ENCODE measurements around the gene LBHD1.

The LBHD1 gene

DNA sequence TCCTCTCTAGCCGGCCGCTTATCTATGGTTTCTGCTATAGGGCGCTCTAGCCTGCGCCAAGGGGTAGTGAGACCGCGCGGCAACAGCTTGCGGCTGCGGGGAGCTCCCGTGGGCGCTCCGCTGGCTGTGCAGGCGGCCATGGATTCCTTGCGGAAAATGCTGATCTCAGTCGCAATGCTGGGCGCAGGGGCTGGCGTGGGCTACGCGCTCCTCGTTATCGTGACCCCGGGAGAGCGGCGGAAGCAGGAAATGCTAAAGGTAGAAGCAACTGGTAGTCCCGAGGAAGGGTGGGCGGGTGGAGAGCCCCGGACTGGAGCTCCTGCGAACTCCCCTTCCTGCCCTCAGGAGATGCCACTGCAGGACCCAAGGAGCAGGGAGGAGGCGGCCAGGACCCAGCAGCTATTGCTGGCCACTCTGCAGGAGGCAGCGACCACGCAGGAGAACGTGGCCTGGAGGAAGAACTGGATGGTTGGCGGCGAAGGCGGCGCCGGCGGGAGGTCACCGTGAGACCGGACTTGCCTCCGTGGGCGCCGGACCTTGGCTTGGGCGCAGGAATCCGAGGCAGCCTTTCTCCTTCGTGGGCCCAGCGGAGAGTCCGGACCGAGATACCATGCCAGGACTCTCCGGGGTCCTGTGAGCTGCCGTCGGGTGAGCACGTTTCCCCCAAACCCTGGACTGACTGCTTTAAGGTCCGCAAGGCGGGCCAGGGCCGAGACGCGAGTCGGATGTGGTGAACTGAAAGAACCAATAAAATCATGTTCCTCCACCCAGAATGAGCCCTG, at the start of gene LBHD1, which contains the start of gene UQCC3:
Gene LBHD1 (minus strand): TSS at position 660 of the 782 bp plus-strand sequence. CDS start 2,236 bp downstream, outside the sequence.
Gene UQCC3 (plus strand): TSS at position 66 of the 782 bp plus-strand sequence. CDS start 73 bp downstream, at position 139.
- peaks cover 6% of the 10 kb centered on the region for H3K4me1 ChIP-seq (ENCODE audit: control insufficient read depth, insufficient read depth, low read length)
- peak within 1 kb of the TSS; percentile 94 for H3K4me3 ChIP-seq (ENCODE audit: low read depth, low read length)
- H3K36me3 ChIP-seq (ENCODE audit: control insufficient read depth, insufficient read depth, low read length), result peaks cover 2% of the 10 kb centered on the region
- no peaks in the 10 kb centered on the region for H3K27me3 ChIP-seq (ENCODE audit: control insufficient read depth, insufficient read depth, low read length)
- no peaks in the 10 kb centered on the region for H3K9me3 ChIP-seq (ENCODE audit: control insufficient read depth, insufficient read depth, low read length)
- H3K9ac ChIP-seq (ENCODE audit: low read depth, low read length), result peak within 1 kb of the TSS; percentile 94

DNA sequence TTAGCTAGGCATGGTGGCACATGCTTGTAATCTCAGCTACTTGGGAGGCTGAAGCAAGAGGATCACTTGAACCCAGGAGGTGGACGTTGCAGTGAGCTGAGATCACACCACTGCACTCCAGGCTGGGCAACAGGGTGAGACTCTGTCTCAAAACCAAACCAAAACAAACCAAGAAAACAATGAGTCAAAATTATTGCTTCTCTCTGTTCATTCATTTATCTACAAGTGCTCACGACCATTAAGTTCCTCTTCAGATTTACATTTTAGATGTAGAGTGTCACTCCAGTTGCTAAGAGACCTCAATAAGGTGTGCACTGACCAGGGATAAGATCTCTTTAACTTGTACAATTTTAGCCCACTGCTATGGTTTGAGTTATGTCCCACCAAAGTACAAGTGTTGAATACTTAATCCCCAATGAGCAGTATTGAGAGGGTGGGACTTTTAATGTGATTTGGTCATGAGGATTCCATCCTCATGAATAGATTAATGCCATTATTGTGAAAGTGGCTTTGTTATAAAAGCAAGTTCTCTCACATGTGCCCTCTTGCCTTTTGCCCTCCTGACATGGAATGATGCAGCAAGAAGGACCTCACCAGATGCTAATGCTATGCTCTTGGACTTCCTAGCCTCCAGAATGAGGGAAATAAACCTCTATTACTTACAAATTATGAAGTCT, 47.4 kb upstream of the LBHD1 start:
- no peaks in the 10 kb centered on the region for H3K27me3 ChIP-seq (ENCODE audit: control insufficient read depth, insufficient read depth, low read length)
- no peak overlapping the region for H3K9ac ChIP-seq (ENCODE audit: low read depth, low read length)
- no peaks in the 10 kb centered on the region for H3K4me1 ChIP-seq (ENCODE audit: control insufficient read depth, insufficient read depth, low read length)
- H3K9me3 ChIP-seq (ENCODE audit: control insufficient read depth, insufficient read depth, low read length), result no peaks in the 10 kb centered on the region
- no peak overlapping the region for H3K4me3 ChIP-seq (ENCODE audit: low read depth, low read length)
- H3K36me3 ChIP-seq (ENCODE audit: control insufficient read depth, insufficient read depth, low read length), result peaks cover 81% of the 10 kb centered on the region

DNA sequence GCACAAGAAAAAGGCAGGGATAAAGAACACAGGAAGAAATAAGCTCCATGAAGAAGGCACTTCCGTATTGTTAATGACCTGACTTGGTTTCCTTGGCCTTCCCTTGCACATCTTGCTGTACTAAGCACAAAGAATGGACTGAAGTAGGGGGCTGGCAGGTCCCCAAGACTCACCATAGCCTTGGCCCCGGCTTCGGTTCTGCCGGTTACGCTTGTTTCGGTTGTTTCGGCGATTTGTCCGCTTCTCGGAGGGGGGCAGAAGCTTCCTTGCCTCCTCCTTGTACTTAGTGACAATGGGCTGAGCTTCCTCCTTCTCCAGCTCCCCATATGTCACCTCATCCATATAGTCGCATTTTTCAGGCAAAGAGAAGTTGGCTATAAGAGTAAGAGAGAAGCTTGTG, 44.7 kb upstream of the LBHD1 start:
- no peak overlapping the region for H3K4me3 ChIP-seq (ENCODE audit: low read depth, low read length)
- H3K9ac ChIP-seq (ENCODE audit: low read depth, low read length), result no peak overlapping the region
- no peaks in the 10 kb centered on the region for H3K4me1 ChIP-seq (ENCODE audit: control insufficient read depth, insufficient read depth, low read length)
- H3K36me3 ChIP-seq (ENCODE audit: control insufficient read depth, insufficient read depth, low read length), result peaks cover 70% of the 10 kb centered on the region
- no peaks in the 10 kb centered on the region for H3K9me3 ChIP-seq (ENCODE audit: control insufficient read depth, insufficient read depth, low read length)
- no peaks in the 10 kb centered on the region for H3K27me3 ChIP-seq (ENCODE audit: control insufficient read depth, insufficient read depth, low read length)

DNA sequence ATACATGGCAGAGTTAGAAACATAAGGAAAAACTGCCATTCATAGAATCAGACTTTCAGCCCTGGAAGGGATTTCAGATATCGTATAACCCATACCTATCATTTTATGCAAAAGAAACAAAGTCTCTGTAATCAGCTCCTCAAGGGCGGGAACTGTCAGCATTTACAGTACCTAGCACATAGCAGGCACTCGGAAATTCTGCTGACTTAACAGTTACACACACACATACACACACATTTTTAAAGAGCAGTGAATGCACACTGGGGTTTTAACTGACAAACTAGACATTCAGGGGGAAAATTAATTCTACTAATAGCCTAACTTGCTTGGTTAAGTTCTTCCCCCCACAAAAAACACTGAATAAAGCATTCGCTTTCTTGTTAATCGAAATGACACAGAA, 44.1 kb upstream of the LBHD1 start:
- Histone ChIP-seq H3K4me3 (ENCODE audit: low read depth, low read length) (no peak overlapping the region), H3K27me3 (ENCODE audit: control insufficient read depth, insufficient read depth, low read length) (no peaks in the 10 kb centered on the region), H3K9me3 (ENCODE audit: control insufficient read depth, insufficient read depth, low read length) (no peaks in the 10 kb centered on the region), H3K9ac (ENCODE audit: low read depth, low read length) (no peak overlapping the region), H3K4me1 (ENCODE audit: control insufficient read depth, insufficient read depth, low read length) (no peaks in the 10 kb centered on the region), H3K36me3 (ENCODE audit: control insufficient read depth, insufficient read depth, low read length) (peaks cover 68% of the 10 kb centered on the region)

DNA sequence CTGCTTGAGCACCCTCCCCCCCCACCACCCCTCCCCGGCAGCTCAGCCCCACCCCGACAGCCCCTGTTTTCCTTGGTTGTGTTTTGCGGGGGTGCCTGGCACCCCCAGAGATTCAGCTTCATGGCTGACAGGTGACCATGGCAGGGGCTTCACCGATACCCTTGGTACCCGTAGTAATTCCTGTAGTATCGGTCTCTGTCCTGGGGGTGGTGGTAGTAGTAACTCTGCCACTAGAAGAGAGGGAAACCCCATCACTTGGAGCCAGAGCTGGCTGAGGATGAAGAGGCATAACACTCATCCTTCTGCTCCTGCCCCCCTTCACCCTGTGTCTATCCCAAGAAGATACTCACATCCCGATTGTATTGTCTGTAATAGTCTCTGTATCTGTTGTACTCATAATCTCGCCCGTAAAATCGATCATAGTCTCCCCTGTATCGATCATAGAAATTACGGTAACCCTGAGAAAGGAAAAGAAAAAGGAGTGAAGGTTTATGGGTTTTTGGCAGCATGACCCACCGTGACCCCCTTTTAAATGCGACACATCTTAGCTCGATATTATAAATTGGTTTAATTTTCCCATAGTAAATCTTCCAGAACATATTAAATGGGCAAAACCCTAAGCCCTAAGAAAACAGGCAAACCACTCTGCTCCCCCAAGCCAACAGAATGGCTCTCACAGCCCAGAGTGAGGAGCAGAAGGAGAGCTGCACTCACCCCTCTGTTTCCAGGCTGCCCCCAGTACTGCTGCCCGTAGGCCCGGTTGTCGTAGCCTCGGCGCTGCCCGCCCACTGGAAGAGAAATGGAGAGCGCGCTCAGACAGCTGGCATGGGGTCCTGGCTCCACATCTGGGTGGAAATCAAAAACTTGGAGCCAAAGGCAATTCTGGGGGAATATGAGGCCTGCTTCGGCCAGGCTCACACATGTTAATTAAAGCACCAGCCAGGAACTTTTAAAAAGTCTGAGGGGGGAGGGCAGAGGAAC, 43.4 kb upstream of the LBHD1 start:
- H3K27me3 ChIP-seq (ENCODE audit: control insufficient read depth, insufficient read depth, low read length), result no peaks in the 10 kb centered on the region
- H3K36me3 ChIP-seq (ENCODE audit: control insufficient read depth, insufficient read depth, low read length), result peaks cover 61% of the 10 kb centered on the region
- no peaks in the 10 kb centered on the region for H3K4me1 ChIP-seq (ENCODE audit: control insufficient read depth, insufficient read depth, low read length)
- H3K9ac ChIP-seq (ENCODE audit: low read depth, low read length), result no peak overlapping the region
- no peaks in the 10 kb centered on the region for H3K9me3 ChIP-seq (ENCODE audit: control insufficient read depth, insufficient read depth, low read length)
- H3K4me3 ChIP-seq (ENCODE audit: low read depth, low read length), result no peak overlapping the region

DNA sequence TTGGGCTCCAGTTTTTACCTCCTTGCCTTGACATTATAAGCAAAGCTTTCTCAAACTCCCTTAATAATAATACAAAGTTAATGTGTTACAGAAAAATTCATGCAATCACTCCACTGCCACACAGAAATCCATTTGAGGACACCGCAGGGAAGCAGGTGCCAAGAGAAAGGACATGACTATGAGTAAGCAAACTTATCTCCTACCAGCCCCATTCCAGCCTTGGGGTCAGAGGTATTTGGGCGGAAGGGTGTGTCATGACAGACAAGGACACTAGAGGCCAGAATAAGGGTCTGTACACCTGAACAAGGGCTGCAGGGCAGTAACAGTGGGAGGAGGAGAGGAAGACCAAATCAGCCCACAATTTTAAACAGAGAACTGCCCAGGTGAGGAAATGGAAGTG, 41.3 kb upstream of the LBHD1 start:
- Histone ChIP-seq H3K27me3 (ENCODE audit: control insufficient read depth, insufficient read depth, low read length) (no peaks in the 10 kb centered on the region), H3K9ac (ENCODE audit: low read depth, low read length) (no peak overlapping the region), H3K9me3 (ENCODE audit: control insufficient read depth, insufficient read depth, low read length) (no peaks in the 10 kb centered on the region), H3K36me3 (ENCODE audit: control insufficient read depth, insufficient read depth, low read length) (peaks cover 43% of the 10 kb centered on the region), H3K4me3 (ENCODE audit: low read depth, low read length) (no peak overlapping the region), H3K4me1 (ENCODE audit: control insufficient read depth, insufficient read depth, low read length) (peaks cover 5% of the 10 kb centered on the region)

DNA sequence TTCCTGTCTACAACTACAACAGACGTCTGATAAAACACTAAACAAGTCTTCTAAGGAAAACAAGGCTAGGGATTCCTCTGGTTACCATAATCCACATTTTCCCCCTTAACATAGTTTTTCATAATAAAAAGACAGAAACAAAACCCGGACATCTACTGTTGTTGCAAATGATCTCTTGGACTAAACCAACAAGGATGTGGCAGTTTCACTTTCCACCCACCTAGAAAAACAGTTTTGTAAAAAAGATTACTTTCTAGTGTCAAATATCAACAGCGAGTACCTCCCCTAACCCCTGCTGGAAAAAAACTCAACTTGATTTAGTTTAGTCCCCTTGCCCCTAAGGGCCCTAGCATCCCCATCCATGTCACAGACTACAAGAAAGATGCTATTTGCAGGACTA, 40.8 kb upstream of the LBHD1 start:
- Histone ChIP-seq H3K36me3 (ENCODE audit: control insufficient read depth, insufficient read depth, low read length) (peaks cover 38% of the 10 kb centered on the region), H3K9ac (ENCODE audit: low read depth, low read length) (no peak overlapping the region), H3K9me3 (ENCODE audit: control insufficient read depth, insufficient read depth, low read length) (no peaks in the 10 kb centered on the region), H3K4me3 (ENCODE audit: low read depth, low read length) (no peak overlapping the region), H3K27me3 (ENCODE audit: control insufficient read depth, insufficient read depth, low read length) (no peaks in the 10 kb centered on the region), H3K4me1 (ENCODE audit: control insufficient read depth, insufficient read depth, low read length) (peaks cover 8% of the 10 kb centered on the region)

DNA sequence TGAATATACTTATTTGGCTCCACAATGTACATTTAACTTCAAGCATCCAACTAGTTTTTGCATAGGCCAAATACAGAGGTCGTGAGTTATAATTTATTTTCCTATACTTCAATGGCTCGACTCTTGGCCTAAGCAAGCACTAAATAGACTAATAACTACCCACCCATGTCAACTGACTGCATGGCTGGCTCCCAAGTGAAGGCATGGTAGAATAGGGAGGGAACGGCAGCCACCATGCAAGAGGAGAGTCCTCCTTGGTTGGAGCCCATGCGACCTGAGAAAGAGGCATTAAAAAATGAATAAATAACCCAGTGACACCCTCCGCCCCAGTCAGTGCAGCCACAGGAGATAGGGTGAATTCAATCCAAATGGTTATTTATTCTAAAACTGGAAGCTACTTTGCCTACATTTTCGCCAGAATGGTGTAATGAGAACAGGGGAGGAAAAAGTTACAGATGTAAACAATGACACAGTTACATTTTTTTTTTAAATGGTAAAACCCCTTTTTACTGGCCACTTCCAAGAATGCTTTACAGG, 40.3 kb upstream of the LBHD1 start:
- Histone ChIP-seq H3K9me3 (ENCODE audit: control insufficient read depth, insufficient read depth, low read length) (no peaks in the 10 kb centered on the region), H3K27me3 (ENCODE audit: control insufficient read depth, insufficient read depth, low read length) (no peaks in the 10 kb centered on the region), H3K9ac (ENCODE audit: low read depth, low read length) (no peak overlapping the region), H3K4me3 (ENCODE audit: low read depth, low read length) (no peak overlapping the region), H3K36me3 (ENCODE audit: control insufficient read depth, insufficient read depth, low read length) (peaks cover 33% of the 10 kb centered on the region), H3K4me1 (ENCODE audit: control insufficient read depth, insufficient read depth, low read length) (peaks cover 8% of the 10 kb centered on the region)

DNA sequence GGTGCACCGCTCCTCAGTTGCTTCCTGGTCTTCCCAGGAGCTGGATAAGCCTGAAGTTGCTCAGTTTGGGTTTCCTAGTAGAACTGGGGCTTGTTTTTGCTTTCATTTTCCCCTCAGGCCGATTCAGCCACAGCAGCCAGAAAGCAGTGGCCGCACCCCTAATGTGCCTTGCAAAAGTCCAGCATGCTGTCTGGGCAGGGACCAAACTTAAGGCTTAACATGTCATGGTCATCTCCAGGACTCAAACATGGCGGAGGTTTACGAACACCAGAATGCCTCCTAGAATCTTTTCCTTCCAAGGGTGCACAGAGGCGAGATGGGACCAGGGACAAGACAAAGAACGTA, 37.9 kb upstream of the LBHD1 start:
- Histone ChIP-seq H3K36me3 (ENCODE audit: control insufficient read depth, insufficient read depth, low read length) (peaks cover 17% of the 10 kb centered on the region), H3K9ac (ENCODE audit: low read depth, low read length) (peak overlapping the region; percentile 93), H3K4me3 (ENCODE audit: low read depth, low read length) (peak overlapping the region; percentile 99)

DNA sequence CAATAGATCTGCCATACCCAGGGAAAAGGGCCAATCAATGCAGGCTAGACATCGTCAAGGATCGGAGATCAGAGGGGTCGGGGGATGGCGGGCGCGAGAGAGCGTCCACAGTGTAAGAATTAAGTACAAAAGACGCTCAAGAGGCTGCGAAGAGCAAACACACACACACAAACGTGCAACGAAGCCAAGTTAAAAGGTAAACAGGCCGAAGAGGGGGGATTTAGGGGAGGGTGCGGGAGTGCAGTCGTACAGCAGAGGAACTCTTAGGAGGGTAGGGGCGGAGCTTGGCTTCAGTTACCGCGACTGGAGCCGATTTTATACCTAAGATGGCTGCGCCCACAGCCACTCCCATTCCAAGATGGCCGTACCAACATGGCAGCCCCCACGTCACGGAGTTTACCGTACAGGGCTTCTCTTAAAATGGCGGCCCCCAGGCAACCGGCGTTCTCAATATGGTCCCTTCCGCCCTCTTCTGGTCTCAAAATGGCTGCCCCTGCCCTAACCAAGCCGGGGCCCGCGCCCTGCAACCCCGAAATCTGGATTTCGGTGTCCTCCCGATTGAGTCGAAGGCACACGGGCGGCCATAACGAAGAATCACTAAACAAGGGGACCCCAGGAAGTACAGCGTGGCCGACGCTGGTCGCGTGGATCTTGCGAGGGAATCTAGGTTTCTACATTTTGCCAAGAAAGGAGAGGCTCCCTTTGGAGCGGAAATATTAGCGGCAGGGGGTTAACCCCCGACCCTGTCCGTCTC, 37.4 kb upstream of the LBHD1 start:
- Histone ChIP-seq H3K9me3 (ENCODE audit: control insufficient read depth, insufficient read depth, low read length) (no peaks in the 10 kb centered on the region), H3K36me3 (ENCODE audit: control insufficient read depth, insufficient read depth, low read length) (peaks cover 13% of the 10 kb centered on the region), H3K4me3 (ENCODE audit: low read depth, low read length) (peak overlapping the region; percentile 99), H3K4me1 (ENCODE audit: control insufficient read depth, insufficient read depth, low read length) (peaks cover 8% of the 10 kb centered on the region), H3K27me3 (ENCODE audit: control insufficient read depth, insufficient read depth, low read length) (no peaks in the 10 kb centered on the region), H3K9ac (ENCODE audit: low read depth, low read length) (peak overlapping the region; percentile 93)

More for the DNA sequence above, 37.9 kb upstream of the LBHD1 start:
- H3K27me3 ChIP-seq (ENCODE audit: control insufficient read depth, insufficient read depth, low read length), result no peaks in the 10 kb centered on the region
- H3K4me1 ChIP-seq (ENCODE audit: control insufficient read depth, insufficient read depth, low read length), result peaks cover 8% of the 10 kb centered on the region
- no peaks in the 10 kb centered on the region for H3K9me3 ChIP-seq (ENCODE audit: control insufficient read depth, insufficient read depth, low read length)
